GM10847 (cell line): Measurements from ENCODE around the gene CFAP92.

Experiments
- POLR2A ChIP-seq: IDR thresholded peaks from 2 replicates; pipeline ENCODE4 v1.6.1; 2011; ENCODE audit not compliant: insufficient read length; ENCODE audit errors: extremely low read depth

The CFAP92 gene

DNA sequence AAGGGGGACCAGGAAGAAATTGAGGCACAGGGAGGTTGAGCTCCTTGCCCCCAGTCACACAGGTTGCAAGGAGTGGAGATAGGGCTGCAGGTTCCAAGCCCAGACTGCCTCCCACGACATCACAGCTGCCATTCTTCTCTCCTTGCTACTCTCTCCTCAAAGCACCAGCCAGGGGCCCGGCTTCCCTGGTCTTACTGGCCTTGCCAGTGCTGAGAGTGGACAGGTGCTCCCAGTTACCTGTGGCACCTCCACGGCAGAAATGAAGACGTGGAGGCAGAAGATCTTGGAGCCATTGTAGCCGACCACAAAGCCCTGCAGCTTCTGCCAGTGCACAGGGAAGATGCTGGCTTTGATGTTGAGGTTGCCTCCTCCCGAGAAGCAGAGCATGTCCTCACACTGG is 132.4 kb downstream of the CFAP92 start:
- TF ChIP-seq POLR2A, result no peak
